Ovary (tissue), 3 donors: ENCODE measurements around the gene CNTNAP5.

Source experiments
- CTCF ChIP-seq, 3 donors: fragments of 450-650 bp in 2 of 3; fragments of 200-600 bp in 1 of 3; IDR thresholded peaks; one replicate each; pipeline versions ENCODE4 v1.5.1 to v1.8.0; 2016 to 2022; ENCODE audit warnings: antibody characterized with exemption in 3 of 3, mild to moderate bottlenecking in 1 of 3
- EP300 ChIP-seq: sonication (generic); formaldehyde crosslinking; IDR thresholded peaks from one replicate; pipeline ENCODE4 v1.6.1; 2017; ENCODE audit warnings: antibody characterized with exemption
- POLR2A ChIP-seq: fragments of 450-650 bp; IDR thresholded peaks from one replicate; pipeline ENCODE4 v1.6.1; 2017; ENCODE audit warnings: antibody characterized with exemption, mild to moderate bottlenecking, moderate library complexity
- donor health status: DM: no; HTN: no; CAD: no.

GRCh38 chr2:124514236-124514635 is 489.1 kb downstream of the CNTNAP5 start:
- no peak for TF ChIP-seq CTCF (IDR thresholded peaks at IDR 0.05)
- no peak for TF ChIP-seq POLR2A
- TF ChIP-seq EP300, result no peak
